Calu3 (cell line): Measurements from ENCODE around the gene TMA16. TPM values are rescaled to one million over a fixed set of nuclear protein-coding genes. Genes with fewer than 3 reads are reported as not detected.

Source experiments
- BruUV-seq: library from RNA; stranded (reverse); fragments of 400-500 nt; replicated peaks from 2 replicates; lab custom pipeline; 2021; lab: Mats Ljungman, UMichigan
- CTCF ChIA-PET: fragments of 300-600 bp; sonication (Branson Sonifier 250); formaldehyde crosslinking; loops from one replicate; lab custom pipeline; 2022; ENCODE audit warnings: antibody characterized with exemption; lab: Charles Lee
- DNase-seq: peaks from one replicate; pipeline ENCODE4 v3.0.0; 2022
- H3K27ac Mint-ChIP-seq: one replicate; pipeline ENCODE4 v1.8.0; 2022; ENCODE audit warnings: mixed read lengths; ENCODE audit not compliant: unreplicated experiment
- H3K27me3 Mint-ChIP-seq: one replicate; pipeline ENCODE4 v1.8.0; 2022; ENCODE audit warnings: mixed read lengths; ENCODE audit not compliant: unreplicated experiment
- H3K36me3 Mint-ChIP-seq: one replicate; pipeline ENCODE4 v1.8.0; 2022; ENCODE audit warnings: mild to moderate bottlenecking, moderate library complexity, mixed read lengths; ENCODE audit not compliant: insufficient read depth, unreplicated experiment
- H3K4me1 Mint-ChIP-seq: one replicate; pipeline ENCODE4 v1.8.0; 2022; ENCODE audit warnings: mild to moderate bottlenecking, low read depth, mixed read lengths; ENCODE audit not compliant: unreplicated experiment
- H3K4me3 Mint-ChIP-seq: one replicate; pipeline ENCODE4 v1.8.0; 2022; ENCODE audit warnings: mild to moderate bottlenecking, low read depth, moderate library complexity, mixed read lengths; ENCODE audit not compliant: unreplicated experiment
- H3K9me3 Mint-ChIP-seq: one replicate; pipeline ENCODE4 v1.8.0; 2022; ENCODE audit warnings: low read depth, mixed read lengths; ENCODE audit not compliant: unreplicated experiment
- intact Hi-C: fragments of 100-400 bp; cut with micrococcal nuclease; formaldehyde crosslinking; loops from one replicate; pipeline ENCODE4 v1.10.0; 2022; ENCODE audit not compliant: unreplicated experiment
- total RNA-seq: library from RNA; stranded (reverse); gene quantifications from 2 replicates; pipeline ENCODE4 v1.2.3, GENCODE V29; 2022
- TF ChIP-seq, protein P1 (sequence below): fragments of 200-600 bp; IDR thresholded peaks from one replicate; pipeline ENCODE4 v1.8.0; 2022; ENCODE audit warnings: antibody characterized with exemption; ENCODE audit not compliant: unreplicated experiment

The TMA16 gene
- total RNA-seq, 1 experiment from 2014 or later: 44.1 TPM

DNA sequence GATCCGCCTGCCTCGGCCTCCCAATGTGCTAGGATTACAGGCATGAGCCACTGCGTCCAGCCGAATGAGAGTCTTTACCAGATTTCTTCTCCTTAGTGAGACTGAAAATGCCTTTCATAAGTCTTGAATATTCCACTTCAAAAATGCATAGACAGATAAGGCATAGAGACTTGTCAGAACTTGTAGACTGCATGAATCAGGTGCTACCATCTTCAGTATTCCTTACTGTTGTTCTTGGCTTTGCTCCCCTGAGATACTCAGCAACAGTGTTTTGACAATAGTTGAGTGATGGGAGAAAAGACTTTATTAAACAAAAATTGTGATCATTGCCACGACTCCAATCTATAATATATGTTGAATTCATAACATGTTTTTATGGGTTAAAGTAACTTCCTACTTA, 31.9 kb upstream of the TMA16 start:
- no TSS peak for BruUV-seq
- CTCF ChIA-PET: no interaction called here

DNA sequence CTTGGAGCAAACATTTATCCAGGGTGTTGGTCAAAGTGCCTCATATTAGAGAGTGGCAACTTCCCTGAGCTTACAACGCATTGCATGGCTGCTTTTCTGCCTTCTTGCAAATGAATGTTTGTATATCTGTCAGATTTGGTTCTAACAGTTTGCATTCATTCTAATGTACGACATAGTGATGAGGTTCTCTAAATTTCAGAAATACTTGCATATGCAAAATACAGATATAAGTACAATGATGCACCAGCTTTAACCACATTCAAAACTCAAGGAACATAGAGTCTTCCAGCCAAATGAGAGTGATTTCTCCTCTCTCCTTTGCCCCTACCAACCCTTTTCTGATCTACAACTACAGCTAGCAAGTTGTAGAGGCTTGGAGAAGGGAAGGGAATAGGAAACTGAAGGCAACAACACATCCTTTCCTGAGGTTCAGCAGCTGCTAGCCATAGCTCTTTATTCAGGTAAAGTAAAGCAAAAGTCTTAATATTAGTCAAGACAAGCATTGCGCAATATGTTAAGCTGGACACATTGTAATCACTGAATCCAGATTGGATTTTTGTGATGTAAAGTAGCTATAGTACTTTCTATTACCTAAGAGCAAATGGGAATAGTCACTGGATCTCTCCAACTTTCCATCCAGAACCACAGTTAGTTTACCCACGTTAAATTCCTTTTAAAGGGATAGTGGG, 27.3 kb upstream of the TMA16 start:
- Mint-ChIP-seq H3K36me3 (no peaks in the 10 kb centered on the region), H3K27me3 (no peaks in the 10 kb centered on the region), H3K4me3 (no peak overlapping the region), H3K4me1 (no peaks in the 10 kb centered on the region), H3K27ac (no peak overlapping the region), H3K9me3 (no peaks in the 10 kb centered on the region)
- CTCF ChIA-PET: no interaction called here
- no TSS peak for BruUV-seq
- intact Hi-C loops: no loop called here
- TF ChIP-seq, protein P1, sequence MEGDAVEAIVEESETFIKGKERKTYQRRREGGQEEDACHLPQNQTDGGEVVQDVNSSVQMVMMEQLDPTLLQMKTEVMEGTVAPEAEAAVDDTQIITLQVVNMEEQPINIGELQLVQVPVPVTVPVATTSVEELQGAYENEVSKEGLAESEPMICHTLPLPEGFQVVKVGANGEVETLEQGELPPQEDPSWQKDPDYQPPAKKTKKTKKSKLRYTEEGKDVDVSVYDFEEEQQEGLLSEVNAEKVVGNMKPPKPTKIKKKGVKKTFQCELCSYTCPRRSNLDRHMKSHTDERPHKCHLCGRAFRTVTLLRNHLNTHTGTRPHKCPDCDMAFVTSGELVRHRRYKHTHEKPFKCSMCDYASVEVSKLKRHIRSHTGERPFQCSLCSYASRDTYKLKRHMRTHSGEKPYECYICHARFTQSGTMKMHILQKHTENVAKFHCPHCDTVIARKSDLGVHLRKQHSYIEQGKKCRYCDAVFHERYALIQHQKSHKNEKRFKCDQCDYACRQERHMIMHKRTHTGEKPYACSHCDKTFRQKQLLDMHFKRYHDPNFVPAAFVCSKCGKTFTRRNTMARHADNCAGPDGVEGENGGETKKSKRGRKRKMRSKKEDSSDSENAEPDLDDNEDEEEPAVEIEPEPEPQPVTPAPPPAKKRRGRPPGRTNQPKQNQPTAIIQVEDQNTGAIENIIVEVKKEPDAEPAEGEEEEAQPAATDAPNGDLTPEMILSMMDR: no peak
- no peak for DNase-seq

More for the DNA sequence above, 31.9 kb upstream of the TMA16 start:
- TF ChIP-seq, protein P1: no peak
- H3K4me1 Mint-ChIP-seq: no peaks in the 10 kb centered on the region
- intact Hi-C loops: no loop called here
- DNase-seq: no peak
- no peak overlapping the region for H3K4me3 Mint-ChIP-seq
- no peak overlapping the region for H3K27ac Mint-ChIP-seq
- no peaks in the 10 kb centered on the region for H3K36me3 Mint-ChIP-seq
- no peaks in the 10 kb centered on the region for H3K9me3 Mint-ChIP-seq
- no peaks in the 10 kb centered on the region for H3K27me3 Mint-ChIP-seq

DNA sequence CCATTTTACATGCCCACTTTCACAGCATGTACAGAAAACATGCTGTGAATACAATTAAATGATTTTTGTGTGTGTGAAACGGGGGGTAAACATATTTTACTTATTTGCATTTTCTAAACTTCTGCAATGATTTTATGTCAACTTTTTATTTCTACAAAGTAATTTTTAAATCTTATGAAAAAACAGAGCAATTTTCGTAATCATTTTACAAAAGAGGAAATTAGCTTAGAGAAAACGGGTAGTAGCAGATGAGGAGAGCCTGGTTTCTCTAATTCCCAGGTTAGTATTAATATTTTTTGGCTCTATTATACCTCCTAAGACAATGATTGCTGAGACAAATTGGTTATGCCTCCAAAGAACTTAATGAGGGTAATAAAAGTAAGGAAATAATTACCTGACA, 24.1 kb upstream of the TMA16 start:
- H3K27me3 Mint-ChIP-seq: no peaks in the 10 kb centered on the region
- H3K4me1 Mint-ChIP-seq: no peaks in the 10 kb centered on the region
- no TSS peak for BruUV-seq
- no peak overlapping the region for H3K27ac Mint-ChIP-seq
- no peaks in the 10 kb centered on the region for H3K36me3 Mint-ChIP-seq
- H3K9me3 Mint-ChIP-seq: no peaks in the 10 kb centered on the region
- intact Hi-C loops: no loop called here
- DNase-seq: no peak
- CTCF ChIA-PET: no interaction called here
- H3K4me3 Mint-ChIP-seq: no peak overlapping the region
- TF ChIP-seq, protein P1: no peak

DNA sequence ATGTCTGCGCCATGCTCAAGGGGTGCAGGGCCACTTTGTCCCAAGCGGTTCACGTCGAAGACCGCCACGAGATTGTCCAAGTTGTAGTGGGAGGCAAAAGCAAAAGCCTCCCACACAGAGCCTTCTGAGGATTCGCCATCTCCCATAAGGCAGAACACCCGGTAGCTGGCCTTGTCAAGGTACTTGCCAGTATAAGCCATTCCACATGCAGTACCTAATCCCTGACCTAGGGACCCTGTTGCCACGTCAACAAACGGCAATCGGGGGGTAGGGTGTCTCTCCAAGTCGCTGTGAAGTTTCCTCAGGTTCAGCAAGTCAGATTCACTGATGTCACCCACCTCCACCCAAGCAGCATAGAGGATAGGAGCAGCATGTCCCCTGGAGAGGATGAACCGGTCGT, 21.4 kb upstream of the TMA16 start:
- CTCF ChIA-PET: no interaction called here
- Mint-ChIP-seq H3K27ac (no peak overlapping the region), H3K27me3 (no peaks in the 10 kb centered on the region), H3K9me3 (no peaks in the 10 kb centered on the region), H3K36me3 (no peaks in the 10 kb centered on the region), H3K4me1 (no peaks in the 10 kb centered on the region), H3K4me3 (no peak overlapping the region)
- BruUV-seq: no TSS peak
- TF ChIP-seq, protein P1: no peak
- DNase-seq: no peak
- intact Hi-C loops: no loop called here
